GM04504 (cell line): ENCODE measurements around the gene TMEM184B.
A peak's percentile ranks its signal among the peaks of the same experiment; 100 is the strongest.
"Not testable (repeated sequence)": the region's sequence is repeated elsewhere in the genome, so short reads cannot be mapped to it uniquely, and the experiment has no call there.

Source experiments
- DNase-seq: peaks from one replicate; pipeline ENCODE4 v3.0.0-alpha.2; 2012; ENCODE audit warnings: low read depth

Gene TMEM184B

GRCh38 chr22:38248280-38248679, 24.5 kb downstream of the TMEM184B start:
- no peak for DNase-seq

GRCh38 chr22:38247713-38248112, 25.1 kb downstream of the TMEM184B start:
- DNase-seq = no peak

DNA sequence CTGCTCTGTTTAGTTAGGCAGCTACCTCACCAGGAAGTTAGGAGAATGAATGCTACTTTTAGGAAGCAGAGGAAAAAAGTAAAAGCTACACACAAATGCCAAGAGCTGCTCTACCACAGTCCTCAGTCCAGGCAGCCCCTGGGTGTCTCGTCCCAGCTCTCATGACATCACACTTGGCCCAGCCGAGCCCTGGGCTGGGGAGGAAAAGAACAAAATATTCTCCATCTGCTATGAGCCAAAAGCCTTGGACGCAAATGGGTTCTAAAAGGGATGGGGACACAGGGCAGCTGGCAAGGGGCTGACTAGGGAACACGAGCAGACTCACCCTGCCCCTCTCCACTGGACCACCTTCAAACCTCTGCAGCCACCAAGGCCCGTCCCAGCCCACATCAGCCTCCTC, 26.1 kb downstream of the TMEM184B start:
- DNase-seq = no peak

DNA sequence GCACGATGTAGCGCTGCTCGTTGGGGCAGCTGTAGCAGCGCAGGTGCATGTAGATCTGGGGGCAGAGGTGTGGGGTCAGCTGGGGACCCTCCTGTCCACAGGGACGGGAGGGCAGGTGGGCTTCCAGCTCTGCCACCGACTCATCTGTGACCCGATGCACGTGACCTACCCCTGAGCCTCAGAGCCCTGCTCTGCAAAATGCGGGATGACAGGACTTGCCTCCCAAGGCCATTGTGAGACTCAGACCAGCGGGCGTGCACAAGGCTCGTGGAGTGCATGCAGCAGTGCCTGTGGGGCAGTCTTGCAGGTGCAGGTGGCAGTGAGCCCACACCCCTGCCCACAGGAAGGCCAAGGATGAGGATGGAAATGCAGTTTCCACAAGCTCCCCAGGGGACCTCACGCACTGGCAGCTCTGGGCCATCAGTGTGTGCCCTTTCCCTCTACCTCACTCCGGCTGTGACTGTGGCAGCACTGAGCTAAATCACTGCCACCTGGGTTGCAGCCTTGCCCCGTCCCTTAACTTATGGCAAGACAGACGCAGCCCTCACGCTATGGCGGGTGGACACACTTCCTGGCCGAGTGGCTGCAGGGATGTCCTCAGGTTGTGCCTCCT, 26.7 kb downstream of the TMEM184B start:
- no peak for DNase-seq

DNA sequence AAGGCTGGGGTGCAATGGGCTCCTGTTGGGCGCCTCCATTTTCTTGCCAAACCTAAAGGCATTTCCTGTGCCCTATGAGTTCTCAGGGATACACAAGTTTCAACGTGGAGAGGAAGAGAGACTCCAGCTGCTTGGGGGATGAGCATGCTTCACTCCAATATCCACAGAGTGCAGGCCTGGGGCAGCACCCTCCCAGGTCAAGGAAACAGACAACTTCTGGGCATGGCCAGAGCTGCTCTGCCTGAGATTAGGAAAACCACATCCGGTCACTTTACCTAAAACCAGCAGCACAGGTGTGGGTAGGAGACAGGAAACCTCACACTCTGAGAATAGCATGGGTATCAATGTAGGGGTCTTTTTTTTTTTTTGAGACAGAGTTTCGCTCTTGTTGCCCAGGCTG, 28.7 kb downstream of the TMEM184B start:
- DNase-seq = no peak

GRCh38 chr22:38243007-38243765, 29.6 kb downstream of the TMEM184B start:
- no peak for DNase-seq

DNA sequence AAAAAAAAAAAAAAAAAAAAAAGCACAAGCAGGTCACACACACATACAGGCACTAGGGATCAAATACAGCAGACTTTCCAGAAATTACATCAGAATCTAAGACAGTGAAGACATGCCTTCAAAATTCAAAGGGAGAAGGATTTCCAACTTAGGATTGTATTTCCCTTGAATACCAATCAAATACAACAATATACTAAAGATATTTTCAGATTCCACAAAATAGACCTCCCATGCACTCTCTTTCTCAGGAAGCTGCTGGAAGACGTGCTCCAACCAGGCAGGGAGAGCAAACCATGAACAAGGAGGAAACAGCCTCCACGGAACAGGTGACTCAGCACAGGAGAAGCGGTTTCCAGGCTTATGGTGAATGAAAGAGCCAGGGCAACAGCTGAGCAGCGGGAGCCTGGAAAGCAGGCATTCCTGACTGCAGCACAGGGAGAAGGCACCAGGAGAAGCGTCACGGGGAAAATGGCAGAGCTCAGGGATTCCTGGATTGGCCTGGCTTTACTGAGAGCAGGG, 32.0 kb downstream of the TMEM184B start:
- DNase-seq = peak; percentile 69

- peak; percentile 94 for DNase-seq
Observed at GRCh38 chr22:38239101-38239761, 33.6 kb downstream of the TMEM184B start.

DNA sequence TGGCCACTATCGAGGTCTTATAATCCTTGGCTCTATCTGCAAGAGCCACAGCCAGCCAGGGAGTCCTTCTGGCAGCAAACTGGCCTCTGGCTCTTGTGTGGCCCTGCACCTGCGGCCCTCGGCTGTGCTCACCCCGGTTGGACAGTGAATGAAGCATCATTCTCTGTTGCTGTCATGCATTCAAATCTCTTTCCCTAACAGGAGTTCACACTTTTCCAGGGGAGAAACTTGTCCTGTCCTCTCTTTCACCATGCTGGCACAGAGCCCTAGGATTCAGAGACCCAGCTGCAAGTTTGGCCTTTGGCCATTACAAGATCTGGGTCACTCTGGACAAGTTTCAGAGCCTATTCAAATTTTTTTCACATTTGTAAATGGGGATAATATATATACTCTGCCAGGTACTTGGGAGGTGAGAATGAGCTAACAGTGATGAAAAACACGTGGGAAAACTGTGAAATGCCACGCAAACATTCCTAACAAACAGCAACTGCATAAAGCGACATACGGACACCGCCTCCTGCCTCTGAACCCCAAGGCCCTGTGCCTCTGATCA, 34.2 kb downstream of the TMEM184B start:
- DNase-seq = peak; percentile 80

GRCh38 chr22:38236786-38237185, 36.0 kb downstream of the TMEM184B start:
- no peak for DNase-seq

- no peak for DNase-seq
Observed at GRCh38 chr22:38235240-38235850, 37.5 kb downstream of the TMEM184B start.

GRCh38 chr22:38233856-38234255, 39.0 kb downstream of the TMEM184B start:
- DNase-seq = not testable (repeated sequence)

DNA sequence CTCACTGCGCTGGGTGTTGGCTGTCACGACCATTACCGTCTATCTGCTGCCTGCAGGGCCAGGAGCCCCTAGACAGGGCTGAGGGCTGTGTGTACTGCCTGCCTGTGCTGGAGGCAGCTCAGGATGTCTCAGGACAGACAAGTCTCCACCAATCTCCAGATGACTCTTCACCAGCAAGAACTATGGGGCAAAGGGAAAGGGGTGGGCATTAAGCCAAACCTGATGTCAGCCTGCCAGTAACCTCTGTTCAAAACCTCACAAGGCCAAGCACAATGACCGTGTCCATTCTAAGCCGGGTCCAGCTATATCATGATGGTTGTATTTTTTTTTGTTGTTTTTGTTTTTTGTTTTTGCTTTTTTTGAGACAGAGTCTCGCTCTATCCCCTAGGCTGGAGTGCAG, 39.4 kb downstream of the TMEM184B start:
- no peak for DNase-seq

DNA sequence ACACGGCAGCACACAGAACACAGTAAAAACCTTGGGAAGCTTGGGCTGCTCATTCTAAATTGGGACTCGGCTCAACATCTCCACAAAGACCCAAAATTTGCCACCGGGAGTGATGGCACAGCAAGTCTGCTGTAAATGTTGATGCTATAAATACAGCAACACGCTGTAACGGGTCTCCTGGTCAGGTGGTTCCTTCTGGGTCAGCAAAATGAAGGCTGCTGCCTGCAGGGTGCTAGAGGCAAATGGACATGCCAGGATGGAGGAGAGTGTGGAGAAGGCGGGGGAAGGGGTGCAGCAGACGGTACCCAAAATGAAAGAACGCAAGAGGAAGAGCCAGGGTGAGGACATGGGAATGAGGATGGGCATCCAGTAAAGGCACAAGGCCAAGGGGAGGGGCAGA, 40.6 kb downstream of the TMEM184B start:
- no peak for DNase-seq

GRCh38 chr22:38230916-38231315, 41.9 kb downstream of the TMEM184B start:
- DNase-seq = no peak

DNA sequence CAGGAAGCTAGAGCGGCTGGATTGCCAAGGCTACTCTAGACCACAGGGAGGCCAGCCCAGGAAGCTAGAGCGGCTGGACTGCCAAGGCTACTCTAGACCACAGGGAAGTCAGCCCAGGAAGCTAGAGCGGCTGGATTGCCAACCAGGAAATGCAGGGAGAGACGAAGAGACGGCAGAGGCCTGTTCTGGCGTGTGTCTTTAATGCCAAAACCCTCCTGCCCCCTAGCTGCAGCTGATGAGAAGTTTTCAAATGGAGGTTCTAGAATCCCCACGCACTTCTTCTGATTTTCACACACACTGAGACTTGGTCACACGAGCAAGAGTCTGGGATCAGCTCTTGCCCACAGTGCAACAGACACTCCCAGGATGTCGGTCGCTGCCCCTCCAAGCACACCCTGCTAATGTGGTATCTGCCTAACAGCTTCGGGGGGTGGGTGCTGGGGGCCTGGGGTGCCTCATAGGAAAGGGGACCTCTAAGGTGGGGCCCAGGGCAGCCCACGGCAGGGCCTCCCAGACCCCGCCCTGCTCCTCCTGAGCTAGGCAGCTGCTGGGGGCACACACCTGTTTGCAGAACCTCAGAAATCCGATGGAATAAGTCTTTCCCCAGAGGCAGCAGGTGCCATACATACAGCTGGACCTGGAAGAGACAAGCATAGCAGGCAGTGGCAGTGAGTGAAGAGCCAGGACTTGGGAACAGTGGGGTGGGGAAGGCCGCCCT, 42.5 kb downstream of the TMEM184B start:
- peak; percentile 24 for DNase-seq

GRCh38 chr22:38228873-38229740, 43.7 kb downstream of the TMEM184B start:
- no peak for DNase-seq

GRCh38 chr22:38228326-38228872, 44.4 kb downstream of the TMEM184B start:
- no peak for DNase-seq

GRCh38 chr22:38226853-38227649, 45.8 kb downstream of the TMEM184B start:
- no peak for DNase-seq
